OCI-LY1 (cell line): ENCODE results near the gene RALY.

Source experiments
- EZH2 ChIP-seq: fragments of 200-600 bp; sonication (generic), shearing (Covaris generic); IDR thresholded peaks from 2 replicates; pipeline ENCODE4 v1.8.0; 2017; ENCODE audit warnings: borderline replicate concordance, mixed run types, mild to moderate bottlenecking, antibody characterized with exemption, low read length, moderate library complexity, mixed read lengths
- TF ChIP-seq, protein P1 (sequence below): fragments of 200-600 bp; sonication (generic), shearing (Covaris generic); IDR thresholded peaks from 2 replicates; pipeline ENCODE4 v1.5.1; 2017; ENCODE audit warnings: mild to moderate bottlenecking, antibody characterized with exemption, low read length, moderate library complexity, mixed read lengths

DNA sequence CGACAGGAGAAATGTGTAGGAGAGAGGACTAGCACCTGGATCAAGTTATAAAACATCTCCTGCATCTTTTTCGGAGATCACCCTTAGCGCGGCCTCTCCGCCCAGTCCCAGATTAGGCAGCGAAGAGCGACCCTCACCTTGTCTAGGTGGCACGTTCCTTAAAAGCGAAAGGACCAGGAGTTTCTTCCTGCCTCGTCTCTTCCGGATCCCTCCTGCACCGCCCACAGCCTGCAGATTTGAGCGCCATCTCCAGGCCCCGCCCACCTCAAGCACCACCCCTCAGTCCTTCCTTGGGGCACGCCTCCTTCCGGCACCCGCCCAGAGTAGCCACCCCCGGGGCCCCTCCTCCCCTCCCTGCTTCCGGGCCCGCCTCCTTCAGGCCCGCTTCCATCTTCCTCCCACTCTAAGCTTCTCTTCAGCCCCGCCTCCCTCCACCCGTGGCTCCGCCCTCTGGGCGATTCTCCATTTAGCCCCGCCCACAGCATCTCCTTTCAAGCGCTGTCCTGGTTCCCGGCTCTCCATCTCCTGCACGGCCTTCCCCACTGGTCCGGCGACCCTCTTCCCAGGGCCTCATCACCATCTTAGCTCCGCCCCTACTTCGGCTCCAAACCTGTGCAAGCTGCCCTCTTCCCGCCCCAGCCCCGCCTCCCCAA lies 662 bp upstream of the RALY start:
- TF ChIP-seq, protein P1, sequence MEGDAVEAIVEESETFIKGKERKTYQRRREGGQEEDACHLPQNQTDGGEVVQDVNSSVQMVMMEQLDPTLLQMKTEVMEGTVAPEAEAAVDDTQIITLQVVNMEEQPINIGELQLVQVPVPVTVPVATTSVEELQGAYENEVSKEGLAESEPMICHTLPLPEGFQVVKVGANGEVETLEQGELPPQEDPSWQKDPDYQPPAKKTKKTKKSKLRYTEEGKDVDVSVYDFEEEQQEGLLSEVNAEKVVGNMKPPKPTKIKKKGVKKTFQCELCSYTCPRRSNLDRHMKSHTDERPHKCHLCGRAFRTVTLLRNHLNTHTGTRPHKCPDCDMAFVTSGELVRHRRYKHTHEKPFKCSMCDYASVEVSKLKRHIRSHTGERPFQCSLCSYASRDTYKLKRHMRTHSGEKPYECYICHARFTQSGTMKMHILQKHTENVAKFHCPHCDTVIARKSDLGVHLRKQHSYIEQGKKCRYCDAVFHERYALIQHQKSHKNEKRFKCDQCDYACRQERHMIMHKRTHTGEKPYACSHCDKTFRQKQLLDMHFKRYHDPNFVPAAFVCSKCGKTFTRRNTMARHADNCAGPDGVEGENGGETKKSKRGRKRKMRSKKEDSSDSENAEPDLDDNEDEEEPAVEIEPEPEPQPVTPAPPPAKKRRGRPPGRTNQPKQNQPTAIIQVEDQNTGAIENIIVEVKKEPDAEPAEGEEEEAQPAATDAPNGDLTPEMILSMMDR, result no peak
- TF ChIP-seq EZH2, result no peak
